GM10248 (cell line): ENCODE results near the gene MTCH1.

Experiments used
- CTCF ChIA-PET: fragments of 300-600 bp; sonication (Branson Sonifier 250); formaldehyde crosslinking; extraction: SDS; loops from one replicate; lab custom pipeline; 2021; ENCODE audit warnings: antibody characterized with exemption; lab: Yijun Ruan, JAX
- POLR2A ChIA-PET: fragments of 350-650 bp; sonication (Branson Sonifier 250); formaldehyde crosslinking; extraction: SDS; loops from one replicate; lab custom pipeline; 2020; ENCODE audit warnings: antibody characterized with exemption; lab: Yijun Ruan, JAX
- DNase-seq: peaks from one replicate; pipeline ENCODE4 v3.0.0; 2012; ENCODE audit errors: extremely low spot score
- CTCF ChIP-seq: IDR thresholded peaks from 2 replicates; pipeline ENCODE4 v1.5.1; 2012; ENCODE audit warnings: mild to moderate bottlenecking, low read depth; ENCODE audit errors: extremely low read depth, missing control alignments, control extremely low read depth

Gene MTCH1

GRCh38 chr6:36973647-36974046 is 12.3 kb downstream of the MTCH1 start:
- CTCF ChIA-PET, result interaction anchor here (2.8 kb wide), 1 partner anchor 10 kb away, joined by 7 read pairs; no protein-coding TSS in a partner anchor
- DNase-seq, result no peak
- TF ChIP-seq CTCF, result no peak
- POLR2A ChIA-PET, result no interaction called here

GRCh38 chr6:36973190-36973589 is 12.8 kb downstream of the MTCH1 start:
- DNase-seq, result no peak
- POLR2A ChIA-PET, result no interaction called here
- TF ChIP-seq CTCF, result no peak
- CTCF ChIA-PET, result interaction anchor here (1.2 to 2.8 kb wide), 2 partner anchors 10 to 92 kb away, joined by 3 to 7 read pairs; no protein-coding TSS in a partner anchor

- ChIA-PET POLR2A (interaction anchor here (0.7 kb wide), 1 partner anchor 388 kb away, joined by 7 read pairs; no protein-coding TSS in a partner anchor), CTCF (interaction anchor here (1.2 to 2.8 kb wide), 4 partner anchors 9 to 91 kb away, joined by 3 to 7 read pairs (median 6); no protein-coding TSS in a partner anchor)
- TF ChIP-seq CTCF, result no peak
- DNase-seq, result no peak
These were observed 13.9 kb downstream of the MTCH1 start for GRCh38 chr6:36971921-36972673.

GRCh38 chr6:36970892-36971842 is 14.8 kb downstream of the MTCH1 start:
- TF ChIP-seq CTCF, result no peak
- ChIA-PET CTCF (interaction anchor here (2.0 to 2.8 kb wide), 3 partner anchors 8 to 47 kb away, joined by 5 to 7 read pairs (median 6); no protein-coding TSS in a partner anchor), POLR2A (interaction anchor here (0.5 kb wide), 1 partner anchor 11 kb away, joined by 3 read pairs; no protein-coding TSS in a partner anchor)
- no peak for DNase-seq

- POLR2A ChIA-PET, result interaction anchor here (0.5 kb wide), 1 partner anchor 10 kb away, joined by 3 read pairs; no protein-coding TSS in a partner anchor
- DNase-seq, result no peak
- CTCF ChIA-PET, result interaction anchor here (0.9 to 2.3 kb wide), 5 partner anchors 7 to 48 kb away, joined by 3 to 6 read pairs (median 5); no protein-coding TSS in a partner anchor
- TF ChIP-seq CTCF, result no peak
These were observed 15.8 kb downstream of the MTCH1 start for GRCh38 chr6:36969988-36970891.
